ENCODE results near the gene ACVRL1. TPM values are rescaled to one million over a fixed set of nuclear protein-coding genes. Genes with fewer than 3 reads are reported as not detected.

The ACVRL1 gene
- total and polyA plus RNA-seq, 7 donors, result 10.8 to 40.8 (median 24.1) TPM

- intact Hi-C loops (cut with DNase I), result loop anchor here in 1 of 2 donors (1.0 kb wide), 1 partner anchor 28 kb away; no protein-coding TSS in a partner anchor
Measured at GRCh38 chr12:51922762-51923505, 15.6 kb downstream of the ACVRL1 start.

GRCh38 chr12:51923506-51924365 is 16.4 kb downstream of the ACVRL1 start:
- Histone ChIP-seq H3K4me3 (peak overlapping the region; percentile 41), H3K27ac (peak overlapping the region; percentile 74), H3K9me3 (no peaks in the 10 kb centered on the region), H3K27me3 (ENCODE audit: insufficient read depth in 3 of 3, low read length in 2 of 3) (no peaks in the 10 kb centered on the region), H3K4me1 (peaks cover 39% of the 10 kb centered on the region), H3K36me3 (ENCODE audit: insufficient read depth in 1 of 2, low read depth in 1 of 2) (peaks cover 0 to 14% of the 10 kb centered on the region in 2 donors)
- 25 to 33% (median 25%) methylated on average over 30 to 31 of the region's 31 CpGs for WGBS, 3 donors
- intact Hi-C loops (cut with DNase I), result loop anchor here in 1 of 2 donors (1.0 kb wide), 1 partner anchor 28 kb away; no protein-coding TSS in a partner anchor
- peak; percentile 61 to 82 (median 67) for ATAC-seq
- DNase-seq, result peak; percentile 76 to 88
- TF ChIP-seq, protein P1, sequence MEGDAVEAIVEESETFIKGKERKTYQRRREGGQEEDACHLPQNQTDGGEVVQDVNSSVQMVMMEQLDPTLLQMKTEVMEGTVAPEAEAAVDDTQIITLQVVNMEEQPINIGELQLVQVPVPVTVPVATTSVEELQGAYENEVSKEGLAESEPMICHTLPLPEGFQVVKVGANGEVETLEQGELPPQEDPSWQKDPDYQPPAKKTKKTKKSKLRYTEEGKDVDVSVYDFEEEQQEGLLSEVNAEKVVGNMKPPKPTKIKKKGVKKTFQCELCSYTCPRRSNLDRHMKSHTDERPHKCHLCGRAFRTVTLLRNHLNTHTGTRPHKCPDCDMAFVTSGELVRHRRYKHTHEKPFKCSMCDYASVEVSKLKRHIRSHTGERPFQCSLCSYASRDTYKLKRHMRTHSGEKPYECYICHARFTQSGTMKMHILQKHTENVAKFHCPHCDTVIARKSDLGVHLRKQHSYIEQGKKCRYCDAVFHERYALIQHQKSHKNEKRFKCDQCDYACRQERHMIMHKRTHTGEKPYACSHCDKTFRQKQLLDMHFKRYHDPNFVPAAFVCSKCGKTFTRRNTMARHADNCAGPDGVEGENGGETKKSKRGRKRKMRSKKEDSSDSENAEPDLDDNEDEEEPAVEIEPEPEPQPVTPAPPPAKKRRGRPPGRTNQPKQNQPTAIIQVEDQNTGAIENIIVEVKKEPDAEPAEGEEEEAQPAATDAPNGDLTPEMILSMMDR (IDR thresholded peaks at IDR 0.05), result peak; percentile 80

More at GRCh38 chr12:51922762-51923505, 15.6 kb downstream of the ACVRL1 start:
- Histone ChIP-seq H3K4me1 (peaks cover 47% of the 10 kb centered on the region), H3K27ac (peak overlapping the region; percentile 74), H3K36me3 (ENCODE audit: insufficient read depth in 1 of 2, low read depth in 1 of 2) (peaks cover 0 to 16% of the 10 kb centered on the region in 2 donors), H3K4me3 (peak overlapping the region; percentile 41), H3K27me3 (ENCODE audit: insufficient read depth in 3 of 3, low read length in 2 of 3) (no peaks in the 10 kb centered on the region), H3K9me3 (no peaks in the 10 kb centered on the region)
- 48 to 59% (median 50%) methylated on average over 16 of the region's 16 CpGs for WGBS, 3 donors
- TF ChIP-seq, protein P1 (IDR thresholded peaks at IDR 0.05), result no peak
- DNase-seq, result peak; percentile 58 to 82
- peak in 3 of 4 donors; percentile 34 to 59 (median 35) for ATAC-seq

DNA sequence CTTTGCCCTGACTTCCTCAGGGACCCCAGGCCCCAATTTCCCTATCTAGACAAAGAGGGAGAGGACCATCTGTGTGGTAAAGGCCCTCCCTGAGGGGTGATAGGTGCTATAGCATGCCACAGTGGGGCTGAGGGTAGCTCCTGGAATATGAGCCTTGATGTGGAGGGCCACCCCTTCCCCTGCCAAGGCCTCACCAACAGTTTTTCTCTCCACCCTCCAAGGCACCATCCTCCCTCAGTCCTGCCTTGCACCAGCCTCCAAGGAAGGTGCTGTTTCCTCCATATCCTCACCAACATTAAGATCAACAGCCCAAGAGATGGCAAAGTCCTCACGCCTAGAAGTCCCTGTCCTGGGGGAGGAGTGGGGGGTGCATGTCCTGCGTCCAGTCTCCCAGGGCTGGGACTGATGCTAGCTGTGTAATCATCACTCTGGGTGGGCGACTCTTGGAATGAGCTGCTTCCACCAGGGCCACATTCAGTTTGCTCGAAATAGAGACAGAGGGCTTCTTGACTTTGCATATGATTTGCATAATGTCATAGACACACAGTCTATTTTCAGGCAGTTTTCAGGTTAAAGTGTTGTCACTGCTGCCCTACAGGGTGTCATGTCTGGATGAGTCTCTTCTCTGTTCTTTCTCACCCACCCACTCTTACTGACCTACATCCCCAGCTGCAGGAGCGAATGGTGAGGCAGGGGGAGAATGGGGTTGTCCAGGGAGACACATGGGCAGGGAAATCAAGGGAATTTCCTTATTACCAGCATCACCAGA is 17.4 kb downstream of the ACVRL1 start:
- no peak overlapping the region for H3K27ac ChIP-seq
- TF ChIP-seq, protein P1 (IDR thresholded peaks at IDR 0.05), result no peak
- WGBS, 3 donors, result 84 to 91% (median 87%) methylated on average over 5 of the region's 5 CpGs
- DNase-seq (no peak), ATAC-seq (no peak)
- intact Hi-C loops (cut with DNase I), result no loop called here
- H3K36me3 ChIP-seq (ENCODE audit: insufficient read depth in 1 of 2, low read depth in 1 of 2), result peaks cover 0 to 8% of the 10 kb centered on the region in 2 donors
- no peaks in the 10 kb centered on the region for H3K9me3 ChIP-seq
- H3K4me1 ChIP-seq, result peaks cover 38% of the 10 kb centered on the region
- H3K4me3 ChIP-seq, result no peak overlapping the region
- H3K27me3 ChIP-seq (ENCODE audit: insufficient read depth in 3 of 3, low read length in 2 of 3), result no peaks in the 10 kb centered on the region

- Histone ChIP-seq H3K4me3 (no peak overlapping the region), H3K27ac (peak overlapping the region; percentile 41), H3K9me3 (no peaks in the 10 kb centered on the region), H3K27me3 (ENCODE audit: insufficient read depth in 3 of 3, low read length in 2 of 3) (no peaks in the 10 kb centered on the region), H3K36me3 (ENCODE audit: insufficient read depth in 1 of 2, low read depth in 1 of 2) (no peaks in the 10 kb centered on the region), H3K4me1 (peaks cover 35% of the 10 kb centered on the region)
- intact Hi-C loops (cut with DNase I), result no loop called here
- DNase-seq (no peak), ATAC-seq (no peak)
- TF ChIP-seq, protein P1 (IDR thresholded peaks at IDR 0.05), result no peak
- 25 to 43% (median 39%) methylated on average over 3 of the region's 3 CpGs for WGBS, 3 donors
Measured at GRCh38 chr12:51925346-51926063, 18.2 kb downstream of the ACVRL1 start.
